Activated CD4-positive, alpha-beta T cell treated with anti-CD3 and anti-CD28 coated beads, Interleukin-2, amount 10 ng/mL, durations not matched to agents 24 days and 14 days (primary cell): Measurements from ENCODE around the gene CMTM6. TPM values are rescaled to one million over a fixed set of nuclear protein-coding genes. Genes with fewer than 3 reads are reported as not detected.
"Not testable (repeated sequence)": the region's sequence is repeated elsewhere in the genome, so short reads cannot be mapped to it uniquely, and the experiment has no call there.

Experiments used
- DNase-seq: peaks from one replicate; pipeline ENCODE4 v3.0.0; 2022
- H3K27ac Mint-ChIP-seq: one replicate; pipeline ENCODE4 v1.8.0; 2022; ENCODE audit warnings: mild to moderate bottlenecking, mixed read lengths
- H3K27me3 Mint-ChIP-seq: one replicate; pipeline ENCODE4 v1.8.0; 2022; ENCODE audit warnings: mixed read lengths
- H3K36me3 Mint-ChIP-seq: one replicate; pipeline ENCODE4 v1.8.0; 2022; ENCODE audit warnings: low read depth, mild to moderate bottlenecking, mixed read lengths
- H3K4me1 Mint-ChIP-seq: one replicate; pipeline ENCODE4 v1.8.0; 2021; ENCODE audit warnings: mixed read lengths
- H3K4me3 Mint-ChIP-seq: one replicate; pipeline ENCODE4 v1.8.0; 2022; ENCODE audit warnings: mild to moderate bottlenecking, moderate library complexity, mixed read lengths
- H3K9me3 Mint-ChIP-seq: one replicate; pipeline ENCODE4 v1.8.0; 2021; ENCODE audit warnings: mixed read lengths
- intact Hi-C: fragments of 100-400 bp; cut with micrococcal nuclease; formaldehyde crosslinking; loops from one replicate; pipeline ENCODE4 v1.15.1; 2023
- total RNA-seq: library from RNA; stranded (reverse); gene quantifications from 2 replicates; pipeline ENCODE4 v1.2.3, GENCODE V29; 2022

The CMTM6 gene
- total RNA-seq = 79.3 and 79.6 TPM in 2 replicates

GRCh38 chr3:32502118-32502945 is at the start of gene CMTM6:
TSS of gene CMTM6 (minus strand) at chr3:32502852. CDS start at chr3:32502745, 107 bp downstream.
- intact Hi-C loops = loop anchor here (1.0 to 5.0 kb wide), 5 partner anchors 9 to 595 kb away; partner anchors contain the start of genes CNOT10, DYNC1LI1, GLB1 and TMPPE
- Mint-ChIP-seq H3K9me3 (no peaks in the 10 kb centered on the region), H3K27me3 (peaks cover 2% of the 10 kb centered on the region), H3K4me1 (peaks cover 28% of the 10 kb centered on the region), H3K27ac (peak within 1 kb of the TSS; percentile 86), H3K36me3 (peaks cover 7% of the 10 kb centered on the region), H3K4me3 (peak within 1 kb of the TSS; percentile 90)
- peak; percentile 92 for DNase-seq

- no peak overlapping the region for H3K4me3 Mint-ChIP-seq
- H3K36me3 Mint-ChIP-seq = peaks cover 5% of the 10 kb centered on the region
- no peaks in the 10 kb centered on the region for H3K27me3 Mint-ChIP-seq
- intact Hi-C loops = no loop called here
- peaks cover 27% of the 10 kb centered on the region for H3K4me1 Mint-ChIP-seq
- H3K9me3 Mint-ChIP-seq = no peaks in the 10 kb centered on the region
- peak; percentile 16 for DNase-seq
- H3K27ac Mint-ChIP-seq = no peak overlapping the region
These were observed 49.4 kb upstream of the CMTM6 start for GRCh38 chr3:32552013-32552412.

DNA sequence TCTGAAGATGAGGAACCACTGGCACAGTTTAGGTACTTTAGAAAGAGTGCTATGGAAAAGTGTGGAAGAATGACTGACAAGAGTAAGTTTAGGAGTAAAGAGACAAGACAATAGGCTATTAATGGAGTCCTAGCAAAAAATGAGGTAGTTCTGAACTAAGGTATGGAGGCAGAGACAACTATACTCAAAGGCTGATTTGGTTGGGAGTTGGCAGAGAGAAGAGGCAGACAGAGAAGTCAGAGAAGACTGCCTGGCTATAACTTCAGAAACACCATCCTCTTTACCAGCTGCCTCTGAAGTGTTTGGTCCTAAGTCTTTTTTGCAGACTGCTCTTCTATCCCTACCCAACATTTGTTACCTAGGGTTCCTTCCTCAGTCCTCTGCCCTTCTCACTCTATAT is 48.8 kb upstream of the CMTM6 start:
- intact Hi-C loops = no loop called here
- H3K27ac Mint-ChIP-seq = no peak overlapping the region
- no peaks in the 10 kb centered on the region for H3K9me3 Mint-ChIP-seq
- peaks cover 26% of the 10 kb centered on the region for H3K4me1 Mint-ChIP-seq
- DNase-seq = peak; percentile 44
- no peak overlapping the region for H3K4me3 Mint-ChIP-seq
- H3K36me3 Mint-ChIP-seq = peaks cover 5% of the 10 kb centered on the region
- H3K27me3 Mint-ChIP-seq = no peaks in the 10 kb centered on the region

DNA sequence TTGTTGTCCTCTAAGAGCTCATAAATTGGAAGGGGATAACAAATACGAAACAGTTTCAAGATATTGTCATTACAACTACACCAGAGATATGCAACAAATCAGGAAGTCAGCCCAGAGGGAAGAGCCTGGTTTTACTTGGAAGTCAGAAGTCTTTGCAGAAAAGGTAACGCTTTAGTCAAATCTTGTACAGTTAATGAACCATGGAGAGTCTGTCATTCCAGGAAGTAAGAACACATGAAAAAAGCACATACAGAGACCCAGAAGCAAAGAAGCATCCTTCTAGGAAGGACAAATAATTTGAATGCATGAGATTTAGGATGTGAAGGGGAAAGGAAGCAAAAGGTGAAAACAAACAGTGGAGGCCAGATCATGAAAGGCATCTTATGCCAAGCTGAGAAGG is 48.4 kb upstream of the CMTM6 start:
- H3K27me3 Mint-ChIP-seq = no peaks in the 10 kb centered on the region
- DNase-seq = no peak
- H3K9me3 Mint-ChIP-seq = no peaks in the 10 kb centered on the region
- peaks cover 23% of the 10 kb centered on the region for H3K4me1 Mint-ChIP-seq
- peaks cover 5% of the 10 kb centered on the region for H3K36me3 Mint-ChIP-seq
- H3K4me3 Mint-ChIP-seq = no peak overlapping the region
- no peak overlapping the region for H3K27ac Mint-ChIP-seq
- intact Hi-C loops = no loop called here

- DNase-seq = no peak
- peaks cover 6% of the 10 kb centered on the region for H3K36me3 Mint-ChIP-seq
- intact Hi-C loops = no loop called here
- no peaks in the 10 kb centered on the region for H3K9me3 Mint-ChIP-seq
- no peak overlapping the region for H3K4me3 Mint-ChIP-seq
- no peak overlapping the region for H3K27ac Mint-ChIP-seq
- H3K27me3 Mint-ChIP-seq = no peaks in the 10 kb centered on the region
- H3K4me1 Mint-ChIP-seq = peaks cover 4% of the 10 kb centered on the region
These were observed 42.7 kb upstream of the CMTM6 start for GRCh38 chr3:32545305-32545704.

- Mint-ChIP-seq H3K27me3 (no peaks in the 10 kb centered on the region), H3K4me3 (no peak overlapping the region), H3K27ac (no peak overlapping the region), H3K9me3 (no peaks in the 10 kb centered on the region), H3K4me1 (peaks cover 4% of the 10 kb centered on the region), H3K36me3 (peaks cover 6% of the 10 kb centered on the region)
- no peak for DNase-seq
- intact Hi-C loops = no loop called here
These were observed 42.2 kb upstream of the CMTM6 start for GRCh38 chr3:32544894-32545293.

DNA sequence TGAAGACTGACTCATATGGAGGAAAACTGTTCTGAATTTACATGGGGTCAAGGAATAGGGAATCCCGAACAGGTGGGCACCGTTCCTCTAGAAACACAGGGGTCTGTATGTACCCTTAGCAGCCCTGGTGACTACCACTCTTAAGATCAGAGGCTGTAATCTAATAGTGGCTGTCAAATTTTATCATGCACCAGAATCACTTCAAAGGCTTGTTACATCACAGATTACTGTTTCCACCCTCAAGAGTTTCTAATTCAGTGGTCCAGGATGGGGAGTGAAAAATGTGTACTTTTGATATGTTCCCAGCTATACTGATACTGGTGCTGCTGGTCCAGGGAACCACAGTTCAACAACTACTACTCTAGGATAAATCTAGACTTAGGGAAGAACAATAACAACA is 40.2 kb upstream of the CMTM6 start:
- Mint-ChIP-seq H3K9me3 (no peaks in the 10 kb centered on the region), H3K36me3 (peaks cover 12% of the 10 kb centered on the region), H3K27me3 (no peaks in the 10 kb centered on the region), H3K27ac (no peak overlapping the region), H3K4me1 (peaks cover 4% of the 10 kb centered on the region), H3K4me3 (no peak overlapping the region)
- intact Hi-C loops = no loop called here
- no peak for DNase-seq

DNA sequence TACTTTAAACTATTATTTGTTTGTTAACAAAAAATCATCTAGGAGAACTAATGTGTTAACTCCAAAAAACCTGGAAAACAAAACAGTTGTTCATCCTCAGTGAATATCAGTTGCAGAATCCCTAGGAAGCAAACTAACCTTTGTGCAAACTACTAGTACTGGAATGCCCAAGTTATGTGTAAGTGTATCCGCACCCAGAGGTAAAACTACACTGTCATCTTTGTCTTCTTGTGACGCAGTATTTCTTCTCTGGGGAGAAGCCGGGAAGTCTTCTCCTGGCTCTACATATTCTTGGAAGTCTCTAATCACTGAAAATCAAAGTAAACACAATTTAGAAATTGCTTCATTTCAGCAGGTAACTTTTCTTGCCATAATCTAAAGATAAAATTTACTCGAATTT is 38.2 kb upstream of the CMTM6 start:
- peaks cover 4% of the 10 kb centered on the region for H3K4me1 Mint-ChIP-seq
- H3K27ac Mint-ChIP-seq = no peak overlapping the region
- DNase-seq = no peak
- peaks cover 15% of the 10 kb centered on the region for H3K36me3 Mint-ChIP-seq
- no peaks in the 10 kb centered on the region for H3K27me3 Mint-ChIP-seq
- no peak overlapping the region for H3K4me3 Mint-ChIP-seq
- intact Hi-C loops = no loop called here
- H3K9me3 Mint-ChIP-seq = no peaks in the 10 kb centered on the region

DNA sequence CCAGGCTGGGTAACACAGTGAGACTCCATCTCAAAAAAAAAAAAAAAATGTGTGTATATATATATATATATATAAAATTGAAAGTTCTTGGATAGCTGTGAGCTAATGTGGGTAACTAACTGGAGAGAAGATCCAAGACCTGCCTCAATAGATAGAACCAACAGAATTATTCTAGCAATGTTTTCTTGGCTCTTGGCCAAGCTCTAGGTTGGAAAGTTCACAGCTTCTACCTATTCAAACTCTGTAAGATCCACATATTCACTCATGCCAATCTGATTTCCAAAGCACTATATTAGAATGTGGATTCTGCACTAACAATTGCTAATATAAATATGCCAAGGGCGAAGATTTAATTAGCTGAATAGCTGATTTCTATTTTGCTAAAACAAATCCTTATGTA is 29.8 kb upstream of the CMTM6 start:
- peaks cover 8% of the 10 kb centered on the region for H3K4me1 Mint-ChIP-seq
- no peak overlapping the region for H3K4me3 Mint-ChIP-seq
- H3K27ac Mint-ChIP-seq = no peak overlapping the region
- intact Hi-C loops = loop anchor here (5.0 kb wide), 1 partner anchor 40 kb away; the partner anchor contains the start of gene DYNC1LI1
- no peak for DNase-seq
- no peaks in the 10 kb centered on the region for H3K27me3 Mint-ChIP-seq
- peaks cover 41% of the 10 kb centered on the region for H3K36me3 Mint-ChIP-seq
- H3K9me3 Mint-ChIP-seq = no peaks in the 10 kb centered on the region

DNA sequence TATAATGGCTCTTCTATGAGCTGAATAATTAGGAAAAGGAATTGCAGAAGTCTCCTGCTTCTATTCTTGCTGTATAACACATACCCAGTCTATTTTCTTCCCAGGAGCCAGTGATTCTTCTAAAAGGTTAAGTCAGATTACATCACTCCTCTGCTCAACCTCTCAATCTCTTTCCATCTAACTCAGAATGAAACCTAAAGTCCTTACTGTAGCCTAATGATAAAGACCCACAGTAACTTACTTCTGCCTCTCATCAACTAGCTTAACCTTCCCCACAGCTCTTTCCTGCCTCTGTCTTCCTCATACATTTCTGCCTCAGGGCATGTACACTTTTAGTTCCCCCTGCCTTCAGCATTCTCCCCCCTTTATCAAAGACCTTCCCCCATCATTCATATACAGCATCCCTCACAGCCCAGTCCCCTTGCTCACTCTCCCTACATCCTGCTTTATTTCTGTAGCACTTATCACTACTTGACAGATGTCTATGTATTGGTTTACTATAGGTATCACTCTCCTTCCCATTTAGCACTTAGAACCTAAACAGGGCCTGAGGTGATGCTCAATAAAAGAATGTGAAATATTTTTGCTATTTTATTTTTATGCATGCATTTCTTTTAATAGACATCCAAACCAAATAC is 28.5 kb upstream of the CMTM6 start:
- intact Hi-C loops = loop anchor here (5.0 kb wide), 1 partner anchor 41 kb away; the partner anchor contains the start of gene DYNC1LI1
- Mint-ChIP-seq H3K9me3 (no peaks in the 10 kb centered on the region), H3K27me3 (no peaks in the 10 kb centered on the region), H3K27ac (peak overlapping the region; percentile 52), H3K4me3 (no peak overlapping the region), H3K4me1 (peaks cover 8% of the 10 kb centered on the region), H3K36me3 (peaks cover 45% of the 10 kb centered on the region)
- no peak for DNase-seq

GRCh38 chr3:32525720-32526119 is 23.1 kb upstream of the CMTM6 start:
- Mint-ChIP-seq H3K27ac (no peak overlapping the region), H3K36me3 (peaks cover 38% of the 10 kb centered on the region), H3K9me3 (no peaks in the 10 kb centered on the region), H3K4me3 (no peak overlapping the region), H3K4me1 (peaks cover 2% of the 10 kb centered on the region), H3K27me3 (no peaks in the 10 kb centered on the region)
- DNase-seq = no peak
- intact Hi-C loops = no loop called here

- DNase-seq = no peak
- Mint-ChIP-seq H3K27me3 (no peaks in the 10 kb centered on the region), H3K9me3 (no peaks in the 10 kb centered on the region), H3K36me3 (peaks cover 27% of the 10 kb centered on the region), H3K4me1 (no peaks in the 10 kb centered on the region), H3K4me3 (no peak overlapping the region), H3K27ac (no peak overlapping the region)
- intact Hi-C loops = no loop called here
These were observed 20.0 kb upstream of the CMTM6 start for GRCh38 chr3:32522682-32523081.

GRCh38 chr3:32518921-32519320 is 16.3 kb upstream of the CMTM6 start:
- H3K27ac Mint-ChIP-seq, H3K4me3 Mint-ChIP-seq, intact Hi-C loops, H3K9me3 Mint-ChIP-seq, H3K4me1 Mint-ChIP-seq, DNase-seq, H3K27me3 Mint-ChIP-seq: not testable (repeated sequence)
- H3K36me3 Mint-ChIP-seq = peaks cover 13% of the 10 kb centered on the region

DNA sequence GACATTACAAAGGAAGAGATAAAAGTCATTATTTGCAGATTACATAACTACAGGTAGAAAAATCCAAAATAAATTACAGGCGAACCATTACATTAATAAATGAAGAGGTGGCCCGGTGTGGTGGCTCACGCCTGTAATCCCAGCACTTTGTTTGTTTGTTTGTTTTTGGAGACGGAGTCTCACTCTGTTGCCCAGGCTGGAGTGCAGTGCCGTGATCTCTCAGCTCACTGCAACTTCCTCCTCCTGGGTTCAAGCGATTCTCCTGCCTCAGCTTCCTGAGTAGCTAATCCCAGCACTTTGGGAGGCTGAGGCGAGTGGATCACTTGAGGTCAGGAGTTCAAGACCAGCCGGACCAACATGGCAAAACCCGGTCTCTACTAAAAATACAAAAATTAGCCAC is 14.1 kb upstream of the CMTM6 start:
- intact Hi-C loops, H3K27me3 Mint-ChIP-seq, H3K4me3 Mint-ChIP-seq, H3K27ac Mint-ChIP-seq, H3K9me3 Mint-ChIP-seq, H3K36me3 Mint-ChIP-seq, H3K4me1 Mint-ChIP-seq, DNase-seq: not testable (repeated sequence)
